Activated CD4-positive, alpha-beta memory T cell treated with anti-CD3 and anti-CD28 coated beads for 36 hours (primary cell): ENCODE results near the gene CENPU. TPM values are rescaled to one million over a fixed set of nuclear protein-coding genes. Genes with fewer than 3 reads are reported as not detected.

ENCODE experiments used
- CTCF ChIA-PET: fragments of 350-600 bp; sonication (Branson Sonifier 250); formaldehyde crosslinking; loops from one replicate; lab custom pipeline; 2021; ENCODE audit warnings: antibody characterized with exemption, inconsistent platforms; lab: Charles Lee
- POLR2A ChIA-PET: fragments of 350-600 bp; sonication (Branson Sonifier 250); formaldehyde crosslinking; loops from one replicate; lab custom pipeline; 2021; ENCODE audit warnings: antibody characterized with exemption; lab: Charles Lee
- DNase-seq: peaks from one replicate; pipeline ENCODE4 v3.0.0-alpha.2; 2020
- H3K27ac Mint-ChIP-seq: one replicate; pipeline ENCODE4 v1.8.0; 2021; ENCODE audit warnings: mixed read lengths
- H3K27me3 Mint-ChIP-seq: one replicate; pipeline ENCODE4 v1.8.0; 2021; ENCODE audit warnings: mixed read lengths
- H3K36me3 Mint-ChIP-seq: one replicate; pipeline ENCODE4 v1.8.0; 2021; ENCODE audit warnings: mixed read lengths
- H3K4me1 Mint-ChIP-seq: one replicate; pipeline ENCODE4 v1.8.0; 2021; ENCODE audit warnings: low read depth, mixed read lengths
- H3K4me3 Mint-ChIP-seq: one replicate; pipeline ENCODE4 v1.8.0; 2021; ENCODE audit warnings: mild to moderate bottlenecking, mixed read lengths
- H3K9me3 Mint-ChIP-seq: one replicate; pipeline ENCODE4 v1.8.0; 2021; ENCODE audit warnings: mixed read lengths
- intact Hi-C: fragments of 100-400 bp; cut with micrococcal nuclease; formaldehyde crosslinking; loops from one replicate; pipeline ENCODE4 v1.15.1; 2023
- total RNA-seq, 2 experiments: library from RNA; stranded (reverse); gene quantifications; one replicate each; pipeline ENCODE4 v1.2.3, GENCODE V29; 2021

CENPU gene
- total RNA-seq, 2 experiments from 2014 or later = 82.7 to 87.6 TPM

GRCh38 chr4:184647266-184648053, 86.4 kb downstream of the CENPU start:
- ChIA-PET CTCF (interaction anchor here (1.3 to 4.4 kb wide), 4 partner anchors 72 to 383 kb away, joined by 3 to 20 read pairs (median 10); partner anchors contain the start of gene CENPU), POLR2A (interaction anchor here (1.0 to 3.5 kb wide), 3 partner anchors 18 to 113 kb away, joined by 3 to 26 read pairs (median 3); partner anchors contain the start of gene CENPU)
- H3K4me3 Mint-ChIP-seq = peak overlapping the region; percentile 84
- intact Hi-C loops = loop anchor here (2.0 to 5.0 kb wide), 4 partner anchors 60 to 365 kb away; no protein-coding TSS in a partner anchor
- H3K4me1 Mint-ChIP-seq = peaks cover 57% of the 10 kb centered on the region
- H3K36me3 Mint-ChIP-seq = peaks cover 38% of the 10 kb centered on the region
- no peaks in the 10 kb centered on the region for H3K27me3 Mint-ChIP-seq
- no peaks in the 10 kb centered on the region for H3K9me3 Mint-ChIP-seq
- peak overlapping the region; percentile 91 for H3K27ac Mint-ChIP-seq
- no peak for DNase-seq

DNA sequence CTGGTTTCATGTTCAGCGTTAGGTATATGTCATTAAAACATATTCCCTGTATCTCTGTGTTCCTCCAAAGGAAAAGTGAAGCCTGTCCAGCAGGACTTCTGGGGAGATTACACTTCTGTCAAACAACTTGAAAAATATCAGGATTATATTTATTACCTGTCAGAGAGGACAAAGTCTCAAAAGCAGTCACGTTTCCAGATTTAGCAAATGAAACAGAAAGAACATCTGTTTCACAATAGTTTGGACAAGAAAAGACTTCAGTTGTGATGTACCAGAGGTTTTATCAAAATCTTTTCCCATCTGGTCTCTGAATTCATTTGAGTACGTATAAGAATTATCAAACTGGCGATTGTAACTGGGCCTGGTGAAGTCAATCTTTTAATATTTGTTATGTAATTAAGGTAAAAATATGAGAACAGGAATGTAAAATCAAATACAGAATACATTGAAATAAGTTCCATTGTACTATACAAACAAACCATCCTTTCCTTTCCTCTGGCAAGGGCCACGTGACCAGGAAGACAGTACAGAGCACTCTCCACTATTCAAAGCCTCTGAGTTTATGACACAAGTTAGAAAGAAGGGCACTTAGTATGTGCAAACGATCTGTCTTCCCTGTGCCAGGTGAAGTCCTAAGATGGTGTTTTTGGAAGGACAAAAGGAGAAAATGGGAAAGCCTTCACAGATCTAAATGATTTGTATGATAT, 87.8 kb downstream of the CENPU start:
- H3K27ac Mint-ChIP-seq = no peak overlapping the region
- H3K36me3 Mint-ChIP-seq = peaks cover 46% of the 10 kb centered on the region
- DNase-seq = no peak
- POLR2A ChIA-PET = no interaction called here
- CTCF ChIA-PET = interaction anchor here (4.4 kb wide), 1 partner anchor 382 kb away, joined by 20 read pairs; no protein-coding TSS in a partner anchor
- peak overlapping the region; percentile 84 for H3K4me3 Mint-ChIP-seq
- no peaks in the 10 kb centered on the region for H3K27me3 Mint-ChIP-seq
- intact Hi-C loops = loop anchor here (5.0 kb wide), 2 partner anchors 61 to 364 kb away; no protein-coding TSS in a partner anchor
- no peaks in the 10 kb centered on the region for H3K9me3 Mint-ChIP-seq
- H3K4me1 Mint-ChIP-seq = peaks cover 60% of the 10 kb centered on the region

- POLR2A ChIA-PET = no interaction called here
- intact Hi-C loops = loop anchor here (5.0 kb wide), 2 partner anchors 63 to 362 kb away; no protein-coding TSS in a partner anchor
- H3K9me3 Mint-ChIP-seq = no peaks in the 10 kb centered on the region
- CTCF ChIA-PET = interaction anchor here (0.6 to 0.8 kb wide), 2 partner anchors 97 to 381 kb away, joined by 3 read pairs; no protein-coding TSS in a partner anchor
- peaks cover 50% of the 10 kb centered on the region for H3K36me3 Mint-ChIP-seq
- H3K27me3 Mint-ChIP-seq = no peaks in the 10 kb centered on the region
- H3K4me3 Mint-ChIP-seq = no peak overlapping the region
- peak; percentile 55 for DNase-seq
- H3K27ac Mint-ChIP-seq = peak overlapping the region; percentile 4
- peaks cover 62% of the 10 kb centered on the region for H3K4me1 Mint-ChIP-seq
Measured at GRCh38 chr4:184644553-184645307, 89.2 kb downstream of the CENPU start.

Other genes starting within 250 kb of the CENPU start
- 10 to 100 TPM; 54.0 to 54.4 TPM for gene CASP3, start 84.6 kb downstream of the CENPU start, total RNA-seq
- gene PRIMPOL, start 84.4 kb downstream of the CENPU start, total RNA-seq = 10 to 100 TPM; 23.1 to 27.1 TPM
- gene ACSL1, start 91.9 kb upstream of the CENPU start, total RNA-seq = 10 to 100 TPM; 22.0 to 22.2 TPM